Pancreas (tissue), 10 donors: Measurements from ENCODE around the gene NUP50. TPM values are rescaled to one million over a fixed set of nuclear protein-coding genes. Genes with fewer than 3 reads are reported as not detected.

Experiments used
- ATAC-seq, 4 donors: fragments of 200-7000 bp; cut with Tn5 transposase; one replicate each; pipeline versions ENCODE4 v1.8.0 to v1.9.1; 2020; ENCODE audit warnings: mild to moderate bottlenecking in 4 of 4, moderate library complexity in 4 of 4
- DNase-seq, 6 donors: peaks; one replicate each; pipeline ENCODE4 v3.0.0-alpha.2; 2020
- FAIRE-seq: peaks from 2 replicates; lab custom pipeline; 2012; peaks lifted over from hg19 to GRCh38; lab: Jason Lieb, UNC
- H3K27ac ChIP-seq, 4 donors: fragments of 200-600 bp; sonication (generic); 1 replicate in 3 of 4; 2 replicates in 1 of 4; pipeline versions ENCODE4 v1.5.0 to v1.8.0; 2020
- H3K27me3 ChIP-seq, 4 donors: fragments of 200-600 bp; one replicate each; pipeline ENCODE4 v1.8.0; 2021
- H3K36me3 ChIP-seq, 3 donors: fragments of 200-600 bp; sonication (generic) in 1 of 3; one replicate each; pipeline versions ENCODE4 v1.5.0 to v1.8.0; 2020 to 2021
- H3K4me1 ChIP-seq, 3 donors: fragments of 200-600 bp; one replicate each; pipeline ENCODE4 v1.8.0; 2021
- H3K4me3 ChIP-seq, 4 donors: fragments of 200-600 bp; sonication (generic) in 2 of 4; one replicate each; pipeline versions ENCODE4 v1.5.0 to v1.8.0; 2020 to 2021
- H3K9me3 ChIP-seq, 4 donors: fragments of 200-600 bp; one replicate each; pipeline ENCODE4 v1.8.0; 2021
- WGBS, 2 donors: extraction: QIAGEN DNeasy Blood & Tissue Kit; methylation state at CpG; one replicate each; pipeline ENCODE4 v1.1.7; 2013; 5-methylcytosine and 5-hydroxymethylcytosine counted together
- intact Hi-C, 3 donors: fragments of 100-400 bp; cut with DNase I; formaldehyde crosslinking; loops; one replicate each; pipeline versions ENCODE4 v1.11.1 to v1.14.2; 2022
- polyA plus RNA-seq, 2 donors: library from polyadenylated mRNA; stranded (reverse); fragments of 200-250 nt; gene quantifications; one replicate each; pipeline ENCODE4 v1.2.3, GENCODE V29; 2013
- total RNA-seq, 6 donors: library from RNA; stranded (reverse); fragmentation: NEBNext Ultra II Directional in 4 of 6; extraction: Animal tissue kit (Norgen Biotek cat#: 25700) in 4 of 6; gene quantifications; one replicate each; pipeline versions ENCODE4 v1.2.1 to v1.2.4, GENCODE V29; 2021 to 2023
- TF ChIP-seq, protein P1 (sequence below), 4 donors: fragments of 200-600 bp; sonication (generic) in 3 of 4; IDR thresholded peaks; one replicate each; pipeline versions ENCODE4 v1.5.0 to v1.8.0; 2021; ENCODE audit warnings: antibody characterized with exemption in 4 of 4
- donor health status: healthy with polysubstance abuse.
- donor health status: DM: no; HTN: no; CAD: no; lungs with moderate emphysema.
- donor health status: DM: no; HTN: no; CAD: no.
- donor health status: control.
- donor health status: control.
- donor health status: Bipolar disorder and iron deficiency.
- donor health status: DM: yes; HTN: yes; CAD: no.
- donor health status: DM: no; HTN: no; CAD: no.
- donor health status: DM: no; HTN: no; CAD: no.
- donor health status: DM: yes; HTN: yes; CAD: no.

NUP50 gene
- total and polyA plus RNA-seq, 8 donors, result 11.8 to 35.2 (median 27.5) TPM

DNA sequence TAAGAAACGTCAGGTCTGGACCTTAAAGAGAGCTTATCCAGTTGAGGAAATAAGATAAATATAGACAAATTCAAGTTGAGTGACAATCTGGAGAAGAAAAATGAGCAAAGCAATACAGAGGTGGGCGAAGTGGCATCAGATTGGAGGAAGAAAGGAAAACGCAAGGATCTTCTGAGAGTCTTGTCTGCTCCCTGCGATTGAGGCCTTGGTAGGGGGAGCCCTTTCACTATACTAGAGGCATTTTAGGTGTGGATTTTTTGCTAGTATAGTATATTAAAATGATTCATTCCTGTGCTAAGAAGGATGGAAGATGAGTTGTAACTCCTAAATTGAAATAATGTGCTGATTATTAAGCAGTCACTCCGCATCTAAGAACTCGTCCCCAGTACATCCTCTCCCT lies 8.1 kb downstream of the NUP50 start:
- FAIRE-seq (no peak), ATAC-seq (no peak), DNase-seq (no peak)
- H3K9me3 ChIP-seq, result no peaks in the 10 kb centered on the region
- peaks cover 3 to 50% (median 12%) of the 10 kb centered on the region in 3 donors for H3K36me3 ChIP-seq
- H3K4me3 ChIP-seq, result no peak overlapping the region
- WGBS, 2 donors, result 81 to 89% methylated on average over 6 of the region's 6 CpGs
- H3K27ac ChIP-seq, result no peak overlapping the region
- TF ChIP-seq, protein P1, sequence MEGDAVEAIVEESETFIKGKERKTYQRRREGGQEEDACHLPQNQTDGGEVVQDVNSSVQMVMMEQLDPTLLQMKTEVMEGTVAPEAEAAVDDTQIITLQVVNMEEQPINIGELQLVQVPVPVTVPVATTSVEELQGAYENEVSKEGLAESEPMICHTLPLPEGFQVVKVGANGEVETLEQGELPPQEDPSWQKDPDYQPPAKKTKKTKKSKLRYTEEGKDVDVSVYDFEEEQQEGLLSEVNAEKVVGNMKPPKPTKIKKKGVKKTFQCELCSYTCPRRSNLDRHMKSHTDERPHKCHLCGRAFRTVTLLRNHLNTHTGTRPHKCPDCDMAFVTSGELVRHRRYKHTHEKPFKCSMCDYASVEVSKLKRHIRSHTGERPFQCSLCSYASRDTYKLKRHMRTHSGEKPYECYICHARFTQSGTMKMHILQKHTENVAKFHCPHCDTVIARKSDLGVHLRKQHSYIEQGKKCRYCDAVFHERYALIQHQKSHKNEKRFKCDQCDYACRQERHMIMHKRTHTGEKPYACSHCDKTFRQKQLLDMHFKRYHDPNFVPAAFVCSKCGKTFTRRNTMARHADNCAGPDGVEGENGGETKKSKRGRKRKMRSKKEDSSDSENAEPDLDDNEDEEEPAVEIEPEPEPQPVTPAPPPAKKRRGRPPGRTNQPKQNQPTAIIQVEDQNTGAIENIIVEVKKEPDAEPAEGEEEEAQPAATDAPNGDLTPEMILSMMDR (IDR thresholded peaks at IDR 0.05), result no peak
- no peaks in the 10 kb centered on the region for H3K27me3 ChIP-seq
- intact Hi-C loops, result no loop called here
- H3K4me1 ChIP-seq, result no peaks in the 10 kb centered on the region

DNA sequence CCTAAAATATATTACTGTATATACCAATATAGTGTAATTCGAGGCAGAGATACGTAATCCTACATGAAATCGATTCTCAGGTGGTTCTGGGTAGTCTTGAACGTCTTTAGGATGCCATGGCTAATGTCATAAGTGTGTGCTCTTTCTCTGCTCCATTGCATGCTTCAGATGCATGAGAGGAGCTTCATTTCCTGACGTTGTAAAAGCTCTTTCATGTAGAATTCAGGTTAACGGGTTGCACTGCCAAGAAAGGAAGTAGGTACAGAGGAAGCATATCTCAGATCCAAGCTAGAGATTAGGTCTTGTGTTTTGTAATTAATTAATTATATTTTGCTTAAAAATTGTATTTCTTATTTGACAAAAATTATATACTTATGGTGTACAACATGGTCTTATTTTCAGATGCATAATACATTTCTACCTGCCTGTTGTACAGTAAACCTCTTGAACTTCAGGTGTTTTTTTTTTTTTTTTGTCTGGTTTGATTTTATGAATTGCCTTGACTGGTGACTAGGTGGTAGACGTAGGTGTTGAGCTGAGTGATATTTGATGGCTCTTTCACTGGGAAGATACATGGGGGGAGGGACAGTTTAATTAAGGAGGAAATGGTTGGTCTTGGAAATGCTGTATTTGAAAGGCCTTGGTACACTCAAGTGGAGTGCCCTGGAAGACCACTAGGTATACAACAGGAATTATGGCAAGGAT lies 9.3 kb downstream of the NUP50 start:
- Histone ChIP-seq H3K9me3 (no peaks in the 10 kb centered on the region), H3K36me3 (peaks cover 3 to 51% (median 12%) of the 10 kb centered on the region in 3 donors), H3K4me3 (no peak overlapping the region), H3K27me3 (no peaks in the 10 kb centered on the region), H3K4me1 (no peaks in the 10 kb centered on the region), H3K27ac (no peak overlapping the region)
- intact Hi-C loops, result no loop called here
- FAIRE-seq, result no peak
- TF ChIP-seq, protein P1 (IDR thresholded peaks at IDR 0.05), result no peak
- no peak for DNase-seq
- no peak for ATAC-seq
- WGBS, 2 donors, result 79 to 87% methylated on average over 7 of the region's 7 CpGs

- no peak overlapping the region for H3K4me3 ChIP-seq
- DNase-seq (no peak), ATAC-seq (no peak), FAIRE-seq (no peak)
- intact Hi-C loops, result no loop called here
- TF ChIP-seq, protein P1 (IDR thresholded peaks at IDR 0.05), result no peak
- no peaks in the 10 kb centered on the region for H3K27me3 ChIP-seq
- H3K36me3 ChIP-seq, result peaks cover 0 to 45% (median 3%) of the 10 kb centered on the region in 3 donors
- H3K4me1 ChIP-seq, result no peaks in the 10 kb centered on the region
- WGBS, 2 donors, result 88 to 90% methylated on average over 9 of the region's 9 CpGs
- H3K9me3 ChIP-seq, result no peaks in the 10 kb centered on the region
- H3K27ac ChIP-seq, result no peak overlapping the region
Observed at GRCh38 chr22:45179276-45180049, 15.7 kb downstream of the NUP50 start.

GRCh38 chr22:45180146-45180679 lies 16.5 kb downstream of the NUP50 start:
- ATAC-seq, result no peak
- intact Hi-C loops, result no loop called here

More at GRCh38 chr22:45180146-45180679, 16.5 kb downstream of the NUP50 start:
- FAIRE-seq (no peak), DNase-seq (no peak)
- H3K9me3 ChIP-seq, result no peaks in the 10 kb centered on the region
- peaks cover 0 to 45% (median 3%) of the 10 kb centered on the region in 3 donors for H3K36me3 ChIP-seq
- H3K27ac ChIP-seq, result no peak overlapping the region
- H3K4me3 ChIP-seq, result no peak overlapping the region
- TF ChIP-seq, protein P1 (IDR thresholded peaks at IDR 0.05), result no peak
- H3K4me1 ChIP-seq, result no peaks in the 10 kb centered on the region
- 88 to 93% methylated on average over 14 of the region's 14 CpGs for WGBS, 2 donors
- no peaks in the 10 kb centered on the region for H3K27me3 ChIP-seq
